Measurements from ENCODE around the gene NHLRC3. TPM values are rescaled to one million over a fixed set of nuclear protein-coding genes. Genes with fewer than 3 reads are reported as not detected.

The NHLRC3 gene
- total RNA-seq, 1 experiment from 2014 or later, result 11.3 TPM

DNA sequence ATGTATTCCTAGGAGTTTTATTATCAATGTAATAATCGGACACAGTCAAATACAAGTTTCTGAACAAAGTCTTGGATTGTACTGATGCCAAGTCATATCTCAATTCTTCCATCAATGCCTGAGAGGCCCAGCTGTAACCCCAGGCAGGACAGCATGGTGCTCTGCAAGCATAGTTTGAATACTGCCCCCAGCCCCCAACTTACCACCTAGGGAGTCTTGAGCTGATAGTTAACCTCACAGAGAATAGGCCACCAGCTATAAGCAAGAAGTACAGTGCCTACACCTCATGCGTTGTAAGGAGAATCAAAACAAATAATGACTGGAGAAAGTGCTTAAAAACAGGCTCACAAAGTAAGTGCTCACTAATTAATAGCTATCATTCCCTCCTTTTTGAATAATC, 3.1 kb upstream of the NHLRC3 start:
- TF ChIP-seq, protein P1, sequence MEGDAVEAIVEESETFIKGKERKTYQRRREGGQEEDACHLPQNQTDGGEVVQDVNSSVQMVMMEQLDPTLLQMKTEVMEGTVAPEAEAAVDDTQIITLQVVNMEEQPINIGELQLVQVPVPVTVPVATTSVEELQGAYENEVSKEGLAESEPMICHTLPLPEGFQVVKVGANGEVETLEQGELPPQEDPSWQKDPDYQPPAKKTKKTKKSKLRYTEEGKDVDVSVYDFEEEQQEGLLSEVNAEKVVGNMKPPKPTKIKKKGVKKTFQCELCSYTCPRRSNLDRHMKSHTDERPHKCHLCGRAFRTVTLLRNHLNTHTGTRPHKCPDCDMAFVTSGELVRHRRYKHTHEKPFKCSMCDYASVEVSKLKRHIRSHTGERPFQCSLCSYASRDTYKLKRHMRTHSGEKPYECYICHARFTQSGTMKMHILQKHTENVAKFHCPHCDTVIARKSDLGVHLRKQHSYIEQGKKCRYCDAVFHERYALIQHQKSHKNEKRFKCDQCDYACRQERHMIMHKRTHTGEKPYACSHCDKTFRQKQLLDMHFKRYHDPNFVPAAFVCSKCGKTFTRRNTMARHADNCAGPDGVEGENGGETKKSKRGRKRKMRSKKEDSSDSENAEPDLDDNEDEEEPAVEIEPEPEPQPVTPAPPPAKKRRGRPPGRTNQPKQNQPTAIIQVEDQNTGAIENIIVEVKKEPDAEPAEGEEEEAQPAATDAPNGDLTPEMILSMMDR (IDR thresholded peaks at IDR 0.05; ENCODE audit: unreplicated experiment), result no peak
- H3K9me3 Mint-ChIP-seq (ENCODE audit: unreplicated experiment), result no peaks in the 10 kb centered on the region
- H3K27ac Mint-ChIP-seq (ENCODE audit: low read depth, unreplicated experiment), result peak overlapping the region; percentile 35
- H3K4me1 Mint-ChIP-seq (ENCODE audit: insufficient read depth, unreplicated experiment), result peaks cover 6% of the 10 kb centered on the region
- no peak for DNase-seq (ENCODE audit: unreplicated experiment)
- intact Hi-C loops (cut with micrococcal nuclease), result loop anchor here (5.0 kb wide), 1 partner anchor 577 kb away; no protein-coding TSS in a partner anchor
- BruUV-seq (replicated peaks), result no TSS peak
- peaks cover 6% of the 10 kb centered on the region for H3K36me3 Mint-ChIP-seq (ENCODE audit: insufficient read depth, unreplicated experiment)
- peak overlapping the region; percentile 97 for H3K4me3 Mint-ChIP-seq (ENCODE audit: unreplicated experiment)
- CTCF ChIA-PET, result no interaction called here
- H3K27me3 Mint-ChIP-seq (ENCODE audit: insufficient read depth, unreplicated experiment), result no peaks in the 10 kb centered on the region
- POLR2A ChIA-PET, result interaction anchor here (0.9 kb wide), 1 partner anchor 14 kb away, joined by 3 read pairs; no protein-coding TSS in a partner anchor

DNA sequence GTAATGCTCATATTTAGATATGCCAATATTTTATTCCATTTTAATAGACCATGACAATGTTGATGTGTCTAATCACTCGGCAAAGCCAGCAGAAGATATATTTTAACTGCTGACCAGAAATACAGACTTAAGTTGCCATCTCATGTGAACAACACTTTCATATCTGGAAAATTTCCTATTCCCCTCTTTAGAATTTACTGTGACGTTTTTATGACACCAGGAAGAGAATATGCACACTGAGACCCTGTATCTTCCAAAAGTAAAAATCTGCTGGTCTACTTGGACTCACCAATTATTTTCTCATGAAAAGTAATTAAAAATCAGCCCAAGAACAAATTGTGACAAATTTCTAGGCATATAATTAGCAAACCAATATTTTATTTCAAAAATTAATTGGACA, 2.5 kb upstream of the NHLRC3 start:
- Mint-ChIP-seq H3K4me3 (ENCODE audit: unreplicated experiment) (peak overlapping the region; percentile 97), H3K9me3 (ENCODE audit: unreplicated experiment) (no peaks in the 10 kb centered on the region)
- POLR2A ChIA-PET, result interaction anchor here (0.7 to 2.3 kb wide), 12 partner anchors 8 to 1734 kb away, joined by 3 to 7 read pairs (median 4); no protein-coding TSS in a partner anchor

GRCh38 chr13:39036212-39036611, 2.0 kb upstream of the NHLRC3 start:
- DNase-seq (ENCODE audit: unreplicated experiment), result peak; percentile 42
- H3K4me1 Mint-ChIP-seq (ENCODE audit: insufficient read depth, unreplicated experiment), result peaks cover 6% of the 10 kb centered on the region
- POLR2A ChIA-PET, result interaction anchor here (0.7 to 2.3 kb wide), 13 partner anchors 9 to 1977 kb away, joined by 3 to 7 read pairs (median 4); partner anchors contain the start of gene SUPT20H
- no TSS peak for BruUV-seq (replicated peaks)
- intact Hi-C loops (cut with micrococcal nuclease), result loop anchor here (5.0 kb wide), 1 partner anchor 576 kb away; no protein-coding TSS in a partner anchor
- TF ChIP-seq, protein P1 (IDR thresholded peaks at IDR 0.05; ENCODE audit: unreplicated experiment), result no peak
- CTCF ChIA-PET, result interaction anchor here (0.7 to 1.5 kb wide), 4 partner anchors 19 to 1779 kb away, joined by 3 to 6 read pairs (median 3); no protein-coding TSS in a partner anchor
- H3K4me3 Mint-ChIP-seq (ENCODE audit: unreplicated experiment), result peak overlapping the region; percentile 97
- H3K36me3 Mint-ChIP-seq (ENCODE audit: insufficient read depth, unreplicated experiment), result peaks cover 6% of the 10 kb centered on the region
- no peaks in the 10 kb centered on the region for H3K27me3 Mint-ChIP-seq (ENCODE audit: insufficient read depth, unreplicated experiment)
- no peaks in the 10 kb centered on the region for H3K9me3 Mint-ChIP-seq (ENCODE audit: unreplicated experiment)
- peak overlapping the region; percentile 35 for H3K27ac Mint-ChIP-seq (ENCODE audit: low read depth, unreplicated experiment)

More for the DNA sequence above, 2.5 kb upstream of the NHLRC3 start:
- Mint-ChIP-seq H3K4me1 (ENCODE audit: insufficient read depth, unreplicated experiment) (peaks cover 6% of the 10 kb centered on the region), H3K27me3 (ENCODE audit: insufficient read depth, unreplicated experiment) (no peaks in the 10 kb centered on the region), H3K27ac (ENCODE audit: low read depth, unreplicated experiment) (peak overlapping the region; percentile 35), H3K36me3 (ENCODE audit: insufficient read depth, unreplicated experiment) (peaks cover 6% of the 10 kb centered on the region)
- intact Hi-C loops (cut with micrococcal nuclease), result loop anchor here (5.0 kb wide), 1 partner anchor 577 kb away; no protein-coding TSS in a partner anchor
- no TSS peak for BruUV-seq (replicated peaks)
- CTCF ChIA-PET, result interaction anchor here (1.5 kb wide), 1 partner anchor 19 kb away, joined by 6 read pairs; no protein-coding TSS in a partner anchor
- TF ChIP-seq, protein P1 (IDR thresholded peaks at IDR 0.05; ENCODE audit: unreplicated experiment), result no peak
- no peak for DNase-seq (ENCODE audit: unreplicated experiment)

- TF ChIP-seq, protein P1 (IDR thresholded peaks at IDR 0.05; ENCODE audit: unreplicated experiment), result no peak
Measured at GRCh38 chr13:39037410-39037879, 811 bp upstream of the NHLRC3 start.

More at GRCh38 chr13:39037410-39037879, 811 bp upstream of the NHLRC3 start:
- CTCF ChIA-PET, result interaction anchor here (0.5 to 2.4 kb wide), 10 partner anchors 9 to 273 kb away, joined by 3 to 8 read pairs (median 3); no protein-coding TSS in a partner anchor
- intact Hi-C loops (cut with micrococcal nuclease), result loop anchor here (5.0 kb wide), 1 partner anchor 575 kb away; no protein-coding TSS in a partner anchor
- Mint-ChIP-seq H3K4me1 (ENCODE audit: insufficient read depth, unreplicated experiment) (peaks cover 6% of the 10 kb centered on the region), H3K9me3 (ENCODE audit: unreplicated experiment) (no peaks in the 10 kb centered on the region), H3K27ac (ENCODE audit: low read depth, unreplicated experiment) (peak overlapping the region; percentile 35), H3K4me3 (ENCODE audit: unreplicated experiment) (peak overlapping the region; percentile 97), H3K27me3 (ENCODE audit: insufficient read depth, unreplicated experiment) (no peaks in the 10 kb centered on the region), H3K36me3 (ENCODE audit: insufficient read depth, unreplicated experiment) (peaks cover 6% of the 10 kb centered on the region)
- DNase-seq (ENCODE audit: unreplicated experiment), result no peak
- POLR2A ChIA-PET, result interaction anchor here (0.7 to 2.8 kb wide), 24 partner anchors 7 to 1978 kb away, joined by 3 to 17 read pairs (median 4); partner anchors contain the start of genes LHFPL6, SLC25A15 and SUPT20H
- no TSS peak for BruUV-seq (replicated peaks)
